ENCODE results near the gene DAD1.

GRCh38 chr14:22594156-22594716, 5.2 kb upstream of the DAD1 start:
- no peak for TF ChIP-seq CTCF (IDR thresholded peaks at IDR 0.05)
- no peak for TF ChIP-seq EZH2 (IDR thresholded peaks at IDR 0.05)

Measured in neural progenitor cell (in vitro differentiated cells).